LoVo (cell line): Measurements from ENCODE around the gene TNFRSF1A.

ENCODE experiments used
- DNase-seq: peaks from one replicate; pipeline ENCODE4 v3.0.0-alpha.2; 2016; ENCODE audit warnings: low spot score

Gene TNFRSF1A

GRCh38 chr12:6341417-6342139 is at the start of gene TNFRSF1A:
TNFRSF1A (minus strand) TSS chr12:6342076; CDS start chr12:6341814, 262 bp downstream.
- peak; percentile 84 for DNase-seq

GRCh38 chr12:6391013-6391412 is 49.1 kb upstream of the TNFRSF1A start:
- no peak for DNase-seq

- no peak for DNase-seq
Measured at GRCh38 chr12:6390084-6390799, 48.4 kb upstream of the TNFRSF1A start.

- no peak for DNase-seq
Measured at GRCh38 chr12:6387541-6387940, 45.7 kb upstream of the TNFRSF1A start.

- DNase-seq, result no peak
Measured at GRCh38 chr12:6386491-6386890, 44.6 kb upstream of the TNFRSF1A start.

GRCh38 chr12:6386038-6386437 is 44.2 kb upstream of the TNFRSF1A start:
- DNase-seq, result no peak

GRCh38 chr12:6384499-6385436 is 42.9 kb upstream of the TNFRSF1A start:
- no peak for DNase-seq

- peak; percentile 96 for DNase-seq
Measured at GRCh38 chr12:6383572-6384498, 42.0 kb upstream of the TNFRSF1A start, which contains the start of gene LTBR. LTBR (plus strand) TSS chr12:6384162; CDS start chr12:6384359, 197 bp downstream.

GRCh38 chr12:6382982-6383381 is 41.1 kb upstream of the TNFRSF1A start:
- DNase-seq, result no peak

GRCh38 chr12:6382371-6382770 is 40.5 kb upstream of the TNFRSF1A start:
- no peak for DNase-seq

- DNase-seq, result no peak
Measured at GRCh38 chr12:6380141-6381121, 38.6 kb upstream of the TNFRSF1A start.

GRCh38 chr12:6378709-6379472 is 37.0 kb upstream of the TNFRSF1A start:
- DNase-seq, result no peak

GRCh38 chr12:6377667-6377994 is 35.8 kb upstream of the TNFRSF1A start:
- DNase-seq, result no peak

- DNase-seq, result no peak
Measured at GRCh38 chr12:6376870-6377666, 35.2 kb upstream of the TNFRSF1A start.

GRCh38 chr12:6376079-6376869 is 34.4 kb upstream of the TNFRSF1A start:
- DNase-seq, result peak; percentile 73

- no peak for DNase-seq
Measured at GRCh38 chr12:6375269-6376078, 33.6 kb upstream of the TNFRSF1A start, which contains the start of gene SCNN1A. SCNN1A (minus strand) TSS chr12:6375563; CDS start chr12:6374783, 780 bp downstream.

- no peak for DNase-seq
Measured at GRCh38 chr12:6374786-6375160, 32.9 kb upstream of the TNFRSF1A start.
